ENCODE data around the gene NEK9.

The NEK9 gene

GRCh38 chr14:75030147-75030546, 96.7 kb downstream of the NEK9 start:
- no peak for DNase-seq (ENCODE audit: low read depth)
